Measurements from ENCODE around the gene LPIN1.
"Not testable (repeated sequence)": the region's sequence is repeated elsewhere in the genome, so short reads cannot be mapped to it uniquely, and the experiment has no call there.

Gene LPIN1

DNA sequence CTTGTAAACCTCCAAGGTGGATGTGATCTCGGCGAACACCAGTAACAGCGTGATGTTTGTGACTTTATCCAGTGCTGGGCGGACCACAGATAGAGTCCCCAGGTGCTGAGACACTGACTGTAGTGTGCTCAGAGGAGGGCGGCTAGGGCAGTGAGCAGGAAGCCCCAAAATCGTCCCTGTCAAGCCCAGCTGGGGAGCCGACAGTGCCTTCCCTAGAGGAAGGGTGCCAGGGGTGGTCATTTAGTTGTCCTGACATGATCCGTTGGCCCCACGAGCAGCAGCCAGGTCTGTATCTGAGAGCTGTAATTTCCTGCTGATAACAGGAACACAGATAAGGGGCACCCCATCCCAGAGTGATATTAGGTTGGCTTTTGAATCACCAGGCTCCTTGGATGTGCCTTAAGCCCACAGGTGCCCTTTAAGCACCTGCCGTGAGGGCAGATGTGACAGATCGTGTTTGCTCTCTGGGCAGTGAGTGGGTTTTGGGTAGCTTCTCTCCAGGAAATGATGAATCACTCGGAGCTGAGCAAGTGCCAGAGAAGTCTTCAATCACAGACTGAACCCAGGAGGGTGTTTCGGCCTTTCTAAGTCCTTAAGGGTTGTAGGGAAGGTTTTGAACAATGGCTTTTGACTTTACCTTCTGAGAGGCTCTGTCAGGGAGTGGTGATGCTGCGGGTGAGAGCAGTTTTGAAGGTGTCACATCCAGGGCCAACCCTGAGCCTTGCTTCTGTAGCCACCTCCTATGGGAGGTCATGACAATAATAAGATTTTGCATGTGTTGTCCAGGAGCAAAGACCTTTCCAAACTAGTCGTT is 7.7 kb downstream of the LPIN1 start:
- in situ Hi-C loops (cut with MboI; ENCODE audit: low pct_unique_long_range_greater_than_20kb, low sequenced_read_pairs, unreplicated experiment): no loop called here
- TF ChIP-seq, protein P1, sequence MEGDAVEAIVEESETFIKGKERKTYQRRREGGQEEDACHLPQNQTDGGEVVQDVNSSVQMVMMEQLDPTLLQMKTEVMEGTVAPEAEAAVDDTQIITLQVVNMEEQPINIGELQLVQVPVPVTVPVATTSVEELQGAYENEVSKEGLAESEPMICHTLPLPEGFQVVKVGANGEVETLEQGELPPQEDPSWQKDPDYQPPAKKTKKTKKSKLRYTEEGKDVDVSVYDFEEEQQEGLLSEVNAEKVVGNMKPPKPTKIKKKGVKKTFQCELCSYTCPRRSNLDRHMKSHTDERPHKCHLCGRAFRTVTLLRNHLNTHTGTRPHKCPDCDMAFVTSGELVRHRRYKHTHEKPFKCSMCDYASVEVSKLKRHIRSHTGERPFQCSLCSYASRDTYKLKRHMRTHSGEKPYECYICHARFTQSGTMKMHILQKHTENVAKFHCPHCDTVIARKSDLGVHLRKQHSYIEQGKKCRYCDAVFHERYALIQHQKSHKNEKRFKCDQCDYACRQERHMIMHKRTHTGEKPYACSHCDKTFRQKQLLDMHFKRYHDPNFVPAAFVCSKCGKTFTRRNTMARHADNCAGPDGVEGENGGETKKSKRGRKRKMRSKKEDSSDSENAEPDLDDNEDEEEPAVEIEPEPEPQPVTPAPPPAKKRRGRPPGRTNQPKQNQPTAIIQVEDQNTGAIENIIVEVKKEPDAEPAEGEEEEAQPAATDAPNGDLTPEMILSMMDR (IDR thresholded peaks at IDR 0.05; ENCODE audit: extremely low read depth, insufficient read depth, missing control alignments): no peak
- no peak for DNase-seq (ENCODE audit: low spot score)

DNA sequence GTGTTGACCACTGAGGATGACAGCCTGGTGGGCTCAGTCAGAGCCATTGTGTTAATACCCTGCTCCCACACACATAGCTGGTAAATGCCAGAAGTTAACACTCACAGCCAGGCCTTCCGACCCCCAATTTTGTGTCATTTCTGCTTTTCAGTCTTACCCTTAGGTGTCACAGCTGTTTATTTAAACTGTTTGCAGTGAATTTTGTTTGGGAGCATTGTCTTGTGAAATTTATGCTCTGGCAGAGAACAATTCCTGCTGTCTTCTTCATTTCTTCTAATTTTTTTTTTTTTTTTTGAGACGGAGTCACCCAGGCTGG is 8.2 kb downstream of the LPIN1 start:
- in situ Hi-C loops (cut with MboI; ENCODE audit: low pct_unique_long_range_greater_than_20kb, low sequenced_read_pairs, unreplicated experiment): no loop called here
- no peak for DNase-seq (ENCODE audit: low spot score)
- TF ChIP-seq, protein P1 (IDR thresholded peaks at IDR 0.05; ENCODE audit: extremely low read depth, insufficient read depth, missing control alignments): no peak

DNA sequence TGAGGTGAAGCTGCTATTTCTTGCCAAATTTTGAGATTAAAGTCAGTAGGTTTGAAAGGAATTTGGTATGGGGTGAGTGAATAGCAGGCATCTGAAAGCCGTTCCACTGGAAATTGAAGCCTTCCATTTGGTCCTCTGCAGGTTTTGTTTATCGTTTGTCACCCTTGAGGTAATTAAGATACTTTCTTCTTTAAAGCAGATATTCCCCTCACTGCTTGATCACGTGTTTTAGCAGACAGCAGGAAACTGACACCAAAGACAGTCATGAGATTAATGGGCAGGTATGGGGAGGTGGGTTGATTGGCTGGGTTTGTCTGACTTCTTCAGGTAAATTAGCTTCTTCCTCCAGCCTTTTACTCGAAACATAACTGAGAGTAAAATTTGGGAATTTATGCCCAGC is 10.7 kb downstream of the LPIN1 start:
- TF ChIP-seq, protein P1 (IDR thresholded peaks at IDR 0.05; ENCODE audit: extremely low read depth, insufficient read depth, missing control alignments): no peak
- DNase-seq (ENCODE audit: low spot score): no peak
- in situ Hi-C loops (cut with MboI; ENCODE audit: low pct_unique_long_range_greater_than_20kb, low sequenced_read_pairs, unreplicated experiment): no loop called here

DNA sequence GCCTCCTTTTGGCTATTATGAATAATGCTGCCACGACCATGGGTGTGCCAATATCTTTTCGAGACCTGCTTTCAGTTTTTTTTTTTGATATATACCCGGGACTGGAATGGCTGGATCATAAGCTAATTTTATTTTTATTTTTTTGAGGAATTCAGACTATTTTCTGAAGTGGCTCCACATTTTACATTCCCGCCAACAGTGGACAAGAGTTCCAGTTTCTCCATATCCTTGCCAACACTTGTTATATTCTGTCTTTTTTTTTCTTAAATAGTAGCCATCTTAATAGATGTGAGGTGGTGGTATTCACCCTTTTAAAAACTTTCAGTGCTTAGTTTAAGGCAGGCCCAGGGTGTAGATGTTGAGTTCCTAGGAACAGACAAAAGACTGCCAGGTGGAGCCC is 11.8 kb downstream of the LPIN1 start:
- in situ Hi-C loops (cut with MboI; ENCODE audit: low pct_unique_long_range_greater_than_20kb, low sequenced_read_pairs, unreplicated experiment): no loop called here
- TF ChIP-seq, protein P1 (IDR thresholded peaks at IDR 0.05; ENCODE audit: extremely low read depth, insufficient read depth, missing control alignments): no peak
- DNase-seq (ENCODE audit: low spot score): no peak

DNA sequence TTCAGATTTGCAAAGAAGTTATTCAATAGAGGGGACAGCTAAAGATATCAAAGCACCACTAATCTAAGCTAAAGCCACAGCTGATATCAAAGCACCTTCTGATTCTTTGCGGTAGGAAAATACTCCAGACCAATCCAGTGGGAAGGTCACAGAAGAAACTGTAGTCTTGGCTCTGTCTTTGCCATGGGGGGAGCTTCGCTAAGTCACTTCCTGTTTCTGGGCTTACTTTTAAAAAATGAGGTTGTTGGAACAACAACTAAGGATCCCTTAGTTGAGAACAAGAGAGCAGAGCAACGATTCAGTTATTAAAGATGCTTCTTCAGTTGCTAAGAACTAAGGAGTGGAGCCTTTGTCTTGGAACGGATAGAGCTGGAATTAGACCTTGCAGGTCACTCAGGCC is 12.2 kb downstream of the LPIN1 start:
- in situ Hi-C loops (cut with MboI; ENCODE audit: low pct_unique_long_range_greater_than_20kb, low sequenced_read_pairs, unreplicated experiment): no loop called here
- no peak for DNase-seq (ENCODE audit: low spot score)
- TF ChIP-seq, protein P1 (IDR thresholded peaks at IDR 0.05; ENCODE audit: extremely low read depth, insufficient read depth, missing control alignments): no peak

DNA sequence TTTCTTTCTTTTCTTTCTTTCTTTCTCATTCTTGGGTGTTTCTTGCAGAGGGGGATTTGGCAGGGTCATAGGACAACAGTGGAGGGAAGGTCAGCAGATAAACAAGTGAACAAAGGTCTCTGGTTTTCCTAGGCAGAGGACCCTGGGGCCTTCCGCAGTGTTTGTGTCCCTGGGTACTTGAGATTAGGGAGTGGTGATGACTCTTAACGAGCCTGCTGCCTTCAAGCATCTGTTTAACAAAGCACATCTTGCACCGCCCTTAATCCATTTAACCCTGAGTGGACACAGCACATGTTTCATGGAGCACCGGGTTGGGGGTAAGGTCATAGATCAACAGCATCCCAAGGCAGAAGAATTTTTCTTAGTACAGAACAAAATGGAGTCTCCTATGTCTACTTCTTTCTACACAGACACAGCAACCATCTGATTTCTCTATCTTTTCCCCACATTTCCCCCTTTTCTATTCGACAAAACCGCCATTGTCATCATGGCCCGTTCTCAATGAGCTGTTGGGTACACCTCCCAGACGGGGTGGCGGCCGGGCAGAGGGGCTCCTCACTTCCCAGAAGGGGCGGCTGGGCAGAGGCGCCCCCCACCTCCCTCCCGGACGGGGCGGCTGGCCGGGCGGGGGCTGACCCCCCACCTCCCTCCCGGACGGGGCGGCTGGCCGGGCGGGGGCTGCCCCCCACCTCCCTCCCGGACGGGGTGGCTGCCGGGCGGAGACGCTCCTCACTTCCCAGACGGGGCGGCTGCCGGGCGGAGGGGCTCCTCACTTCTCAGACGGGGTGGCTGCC is 12.9 kb downstream of the LPIN1 start:
- in situ Hi-C loops (cut with MboI; ENCODE audit: low pct_unique_long_range_greater_than_20kb, low sequenced_read_pairs, unreplicated experiment); DNase-seq (ENCODE audit: low spot score): not testable (repeated sequence)

DNA sequence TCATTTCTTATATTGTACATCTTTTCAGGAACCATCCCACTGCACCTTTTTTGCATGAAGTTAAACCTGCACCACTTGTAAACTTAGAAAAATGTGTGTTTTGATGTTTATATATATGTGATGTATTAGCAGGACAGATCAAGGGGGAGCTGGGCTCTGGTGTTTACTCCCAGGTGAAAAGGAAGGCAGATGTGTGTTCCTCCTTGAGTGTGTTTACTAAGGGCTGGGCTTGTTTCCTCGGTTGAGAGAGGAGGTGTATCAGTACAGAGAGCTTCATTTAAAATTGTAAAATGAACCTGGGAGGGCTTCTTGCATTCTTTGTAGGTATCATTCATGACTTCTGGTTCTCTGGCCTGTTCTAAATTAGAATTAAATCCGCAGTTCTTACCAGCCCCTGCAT is 14.8 kb downstream of the LPIN1 start:
- in situ Hi-C loops (cut with MboI; ENCODE audit: low pct_unique_long_range_greater_than_20kb, low sequenced_read_pairs, unreplicated experiment): no loop called here
- DNase-seq (ENCODE audit: low spot score): no peak
- TF ChIP-seq, protein P1 (IDR thresholded peaks at IDR 0.05; ENCODE audit: extremely low read depth, insufficient read depth, missing control alignments): no peak
